Colonic mucosa (tissue), 4 donors: ENCODE data around the gene PLA2G5. TPM values are rescaled to one million over a fixed set of nuclear protein-coding genes. Genes with fewer than 3 reads are reported as not detected.

Experiments
- DNase-seq: peaks from one replicate; pipeline ENCODE4 v3.0.0-alpha.2; 2020
- H3K27ac ChIP-seq: fragments of 200-600 bp; one replicate; pipeline ENCODE4 v1.8.0; 2021
- H3K27me3 ChIP-seq: fragments of 200-600 bp; one replicate; pipeline ENCODE4 v1.8.0; 2021
- H3K36me3 ChIP-seq: fragments of 200-600 bp; one replicate; pipeline ENCODE4 v1.8.0; 2021
- H3K4me1 ChIP-seq: fragments of 200-600 bp; one replicate; pipeline ENCODE4 v1.8.0; 2021; ENCODE audit warnings: mild to moderate bottlenecking
- H3K4me3 ChIP-seq: fragments of 200-600 bp; one replicate; pipeline ENCODE4 v1.8.0; 2021
- H3K9ac ChIP-seq, 2 donors: one replicate each; pipeline ENCODE4 v1.7.0; 2013; ENCODE audit warnings: control low read depth in 2 of 2, low read depth in 2 of 2, low read length in 2 of 2
- H3K9me3 ChIP-seq: fragments of 200-600 bp; one replicate; pipeline ENCODE4 v1.8.0; 2021
- intact Hi-C: fragments of 100-400 bp; cut with DNase I; formaldehyde crosslinking; loops from one replicate; pipeline ENCODE4 v1.14.1; 2022
- total RNA-seq, 2 donors: library from RNA; stranded (reverse); fragmentation: NEBNext Ultra II Directional in 1 of 2; extraction: Animal tissue kit (Norgen Biotek cat#: 25700) in 1 of 2; gene quantifications; one replicate each; pipeline ENCODE4 v1.2.1, GENCODE V29; 2021
- TF ChIP-seq, protein P1 (sequence below): fragments of 200-600 bp; IDR thresholded peaks from one replicate; pipeline ENCODE4 v1.8.0; 2022; ENCODE audit warnings: antibody characterized with exemption, mild to moderate bottlenecking
- donor health status: healthy.
- donor health status: DM: no; HTN: no; CAD: no.
- donor health status: DM: no; HTN: no; CAD: no.

PLA2G5 gene
- total RNA-seq, 2 donors from 2014 or later = 1.8 TPM; not detected in 1

DNA sequence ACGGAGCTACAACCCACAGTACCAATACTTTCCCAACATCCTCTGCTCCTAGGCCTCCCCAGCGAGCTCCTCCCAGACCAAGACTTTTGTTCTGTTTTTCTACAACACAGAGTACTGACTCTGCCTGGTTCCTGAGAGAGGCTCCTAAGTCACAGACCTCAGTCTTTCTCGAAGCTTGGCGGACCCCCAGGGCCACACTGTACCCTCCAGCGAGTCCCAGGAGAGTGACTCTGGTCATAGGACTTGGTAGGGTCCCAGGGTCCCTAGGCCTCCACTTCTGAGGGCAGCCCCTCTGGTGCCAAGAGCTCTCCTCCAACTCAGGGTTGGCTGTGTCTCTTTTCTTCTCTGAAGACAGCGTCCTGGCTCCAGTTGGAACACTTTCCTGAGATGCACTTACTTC is 20.6 kb downstream of the PLA2G5 start:
- TF ChIP-seq, protein P1, sequence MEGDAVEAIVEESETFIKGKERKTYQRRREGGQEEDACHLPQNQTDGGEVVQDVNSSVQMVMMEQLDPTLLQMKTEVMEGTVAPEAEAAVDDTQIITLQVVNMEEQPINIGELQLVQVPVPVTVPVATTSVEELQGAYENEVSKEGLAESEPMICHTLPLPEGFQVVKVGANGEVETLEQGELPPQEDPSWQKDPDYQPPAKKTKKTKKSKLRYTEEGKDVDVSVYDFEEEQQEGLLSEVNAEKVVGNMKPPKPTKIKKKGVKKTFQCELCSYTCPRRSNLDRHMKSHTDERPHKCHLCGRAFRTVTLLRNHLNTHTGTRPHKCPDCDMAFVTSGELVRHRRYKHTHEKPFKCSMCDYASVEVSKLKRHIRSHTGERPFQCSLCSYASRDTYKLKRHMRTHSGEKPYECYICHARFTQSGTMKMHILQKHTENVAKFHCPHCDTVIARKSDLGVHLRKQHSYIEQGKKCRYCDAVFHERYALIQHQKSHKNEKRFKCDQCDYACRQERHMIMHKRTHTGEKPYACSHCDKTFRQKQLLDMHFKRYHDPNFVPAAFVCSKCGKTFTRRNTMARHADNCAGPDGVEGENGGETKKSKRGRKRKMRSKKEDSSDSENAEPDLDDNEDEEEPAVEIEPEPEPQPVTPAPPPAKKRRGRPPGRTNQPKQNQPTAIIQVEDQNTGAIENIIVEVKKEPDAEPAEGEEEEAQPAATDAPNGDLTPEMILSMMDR = no peak
- no peaks in the 10 kb centered on the region for H3K4me1 ChIP-seq
- intact Hi-C loops = no loop called here
- no peak overlapping the region for H3K4me3 ChIP-seq
- H3K36me3 ChIP-seq = no peaks in the 10 kb centered on the region
- no peaks in the 10 kb centered on the region for H3K27me3 ChIP-seq
- H3K27ac ChIP-seq = no peak overlapping the region
- H3K9ac ChIP-seq = no peak overlapping the region
- no peaks in the 10 kb centered on the region for H3K9me3 ChIP-seq
- no peak for DNase-seq

DNA sequence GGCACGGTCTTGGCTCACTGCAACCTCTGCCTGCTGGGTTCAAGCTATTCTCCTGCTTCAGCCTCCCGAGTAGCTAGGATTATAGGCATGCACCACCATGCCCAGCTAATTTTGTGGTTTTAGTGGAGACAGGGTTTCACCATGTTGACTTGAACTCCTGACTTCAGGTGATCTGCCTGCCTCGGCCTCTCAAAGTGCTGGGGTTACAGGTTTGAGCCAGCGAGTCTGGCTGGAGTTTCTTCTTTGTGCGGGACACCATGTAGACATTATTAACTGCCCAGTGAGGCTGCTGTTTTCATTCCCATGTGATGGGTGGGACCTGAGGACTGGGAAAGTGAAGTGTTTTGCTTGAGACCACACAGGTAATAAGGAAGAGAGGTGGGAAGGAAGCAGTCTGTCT is 23.3 kb downstream of the PLA2G5 start:
- Histone ChIP-seq H3K27ac (no peak overlapping the region), H3K36me3 (no peaks in the 10 kb centered on the region), H3K27me3 (no peaks in the 10 kb centered on the region), H3K4me3 (no peak overlapping the region), H3K9me3 (no peaks in the 10 kb centered on the region), H3K9ac (no peak overlapping the region), H3K4me1 (no peaks in the 10 kb centered on the region)
- intact Hi-C loops = no loop called here
- DNase-seq = no peak
- TF ChIP-seq, protein P1 = no peak

DNA sequence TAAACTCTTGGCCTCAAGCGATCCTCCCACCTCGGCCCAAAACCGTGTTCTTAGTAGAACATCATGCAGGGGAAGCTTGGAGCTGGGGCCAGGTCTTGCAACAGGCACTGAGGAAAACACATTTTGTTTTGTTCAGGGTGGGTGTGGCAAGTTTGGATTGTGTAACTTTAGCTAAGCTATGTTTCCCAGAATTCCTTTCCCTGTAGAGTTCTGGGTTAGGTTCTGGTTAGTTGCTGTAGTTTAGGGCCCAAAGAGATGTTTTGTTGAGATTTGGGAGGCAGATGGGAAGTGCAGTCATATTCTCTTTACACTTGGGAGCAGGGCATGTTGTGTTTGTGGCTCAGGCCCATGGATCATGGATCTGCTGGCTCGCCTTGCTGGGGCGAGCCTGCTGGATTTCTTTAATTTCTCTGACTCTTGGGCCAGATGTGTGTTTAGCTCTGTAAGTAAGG is 24.0 kb downstream of the PLA2G5 start:
- Histone ChIP-seq H3K36me3 (no peaks in the 10 kb centered on the region), H3K9me3 (no peaks in the 10 kb centered on the region), H3K9ac (no peak overlapping the region), H3K4me1 (no peaks in the 10 kb centered on the region), H3K4me3 (no peak overlapping the region), H3K27ac (no peak overlapping the region), H3K27me3 (no peaks in the 10 kb centered on the region)
- no peak for DNase-seq
- intact Hi-C loops = no loop called here
- TF ChIP-seq, protein P1 = no peak

DNA sequence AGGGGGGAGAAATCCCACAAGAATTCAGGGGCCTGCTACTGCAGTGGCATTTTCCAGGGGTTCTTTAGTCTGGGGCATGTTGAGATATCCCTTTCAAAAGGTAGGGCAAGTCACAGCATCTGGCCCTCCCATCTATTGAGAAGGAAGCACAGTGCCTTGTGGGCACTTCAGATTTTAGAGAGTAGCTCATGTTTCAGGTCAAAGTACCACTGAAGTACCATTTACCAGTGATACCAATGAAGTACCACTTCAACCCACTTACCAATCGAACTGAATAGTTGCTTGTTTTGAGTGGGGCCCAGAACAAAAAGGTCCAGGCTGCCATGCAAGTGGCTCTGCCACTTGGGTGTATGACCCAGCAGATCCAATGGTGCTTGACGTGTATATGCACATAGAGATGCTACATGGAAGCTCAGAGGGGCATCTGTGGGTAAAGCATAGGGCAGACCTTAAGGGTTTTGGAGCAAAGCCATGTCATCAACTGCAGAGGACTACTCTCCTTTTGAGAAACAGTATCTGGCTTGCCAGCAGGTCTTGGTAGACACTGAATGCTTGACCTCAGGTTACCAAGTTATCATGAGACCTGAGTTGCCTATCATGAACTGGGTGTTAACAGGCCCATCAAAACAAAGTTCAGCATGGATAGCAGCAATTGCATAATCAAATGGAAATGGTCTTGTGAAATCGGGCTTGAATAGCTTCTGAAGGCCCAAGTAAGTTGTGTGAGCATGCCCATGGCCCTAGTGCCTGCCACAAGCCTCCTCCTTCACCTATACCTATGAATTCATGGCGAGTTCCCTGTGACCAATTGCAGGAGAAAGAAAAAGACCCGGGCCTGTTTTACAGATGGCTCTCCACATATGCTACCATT is 25.8 kb downstream of the PLA2G5 start:
- no peak overlapping the region for H3K27ac ChIP-seq
- H3K4me3 ChIP-seq = no peak overlapping the region
- no peaks in the 10 kb centered on the region for H3K4me1 ChIP-seq
- no peak overlapping the region for H3K9ac ChIP-seq
- intact Hi-C loops = no loop called here
- no peak for DNase-seq
- TF ChIP-seq, protein P1 = no peak
- no peaks in the 10 kb centered on the region for H3K36me3 ChIP-seq
- H3K27me3 ChIP-seq = no peaks in the 10 kb centered on the region
- H3K9me3 ChIP-seq = no peaks in the 10 kb centered on the region

DNA sequence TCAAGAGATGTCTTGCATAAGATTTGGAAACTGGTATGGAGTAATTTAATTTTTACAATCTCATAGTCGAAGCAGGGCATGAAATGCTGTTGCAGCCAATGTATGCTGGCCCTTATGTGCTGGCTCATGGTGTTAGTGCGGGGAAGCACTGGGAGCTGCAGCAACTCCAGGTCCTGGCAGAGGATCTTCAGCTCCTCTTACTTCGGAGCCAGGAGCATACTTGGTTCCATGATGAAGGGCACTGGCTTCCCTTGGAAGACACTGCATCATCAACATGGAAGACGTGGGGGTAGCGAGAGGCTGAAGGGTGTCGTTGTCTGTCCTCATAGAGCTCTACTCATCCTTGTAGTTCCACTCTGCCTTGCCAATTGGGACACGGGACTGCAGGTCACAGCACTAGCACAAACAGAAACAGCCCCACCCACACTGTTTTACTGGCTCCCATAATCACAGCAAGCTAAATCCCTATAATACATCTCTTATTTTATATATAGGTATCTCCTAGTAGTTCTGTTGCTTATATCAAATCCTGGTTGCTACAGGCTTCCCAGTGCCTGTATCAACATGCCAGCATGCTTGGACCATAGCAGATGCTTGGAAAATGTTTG is 26.9 kb downstream of the PLA2G5 start:
- intact Hi-C loops = no loop called here

More for the DNA sequence above, 26.9 kb downstream of the PLA2G5 start:
- no peak for DNase-seq
- Histone ChIP-seq H3K27ac (no peak overlapping the region), H3K27me3 (no peaks in the 10 kb centered on the region), H3K9me3 (no peaks in the 10 kb centered on the region), H3K4me3 (no peak overlapping the region), H3K36me3 (no peaks in the 10 kb centered on the region), H3K4me1 (no peaks in the 10 kb centered on the region), H3K9ac (no peak overlapping the region)
- TF ChIP-seq, protein P1 = no peak
